ENCODE data around the gene ARMC7. TPM values are rescaled to one million over a fixed set of nuclear protein-coding genes. Genes with fewer than 3 reads are reported as not detected.

ARMC7 gene
- total and polyA plus RNA-seq, 8 donors = 2.2 to 26.8 (median 11.4) TPM

GRCh38 chr17:75174996-75175395, 65.2 kb downstream of the ARMC7 start:
- Histone ChIP-seq H3K27me3 (no peaks in the 10 kb centered on the region), H3K27ac (no peak overlapping the region), H3K9me3 (no peaks in the 10 kb centered on the region), H3K36me3 (peaks cover 51 to 99% (median 95%) of the 10 kb centered on the region in 4 donors), H3K4me1 (peaks cover 5 to 70% (median 26%) of the 10 kb centered on the region in 4 donors), H3K4me3 (no peak overlapping the region)
- DNase-seq = no peak
- intact Hi-C loops (cut with DNase I; ENCODE audit: low total_unique reads) = loop anchor here (10.0 kb wide), 1 partner anchor 60 kb away; no protein-coding TSS in a partner anchor
- no peak for TF ChIP-seq POLR2A (IDR thresholded peaks at IDR 0.05)
- TF ChIP-seq CTCF (IDR thresholded peaks at IDR 0.05) = no peak
- TF ChIP-seq EP300 (IDR thresholded peaks at IDR 0.05) = no peak
- no peak for TF ChIP-seq POLR2AphosphoS5 (IDR thresholded peaks at IDR 0.05)
- whole genome bisulfite sequencing, 5 donors = 92 to 96% (median 95%) methylated on average over 11 of the region's 11 CpGs

- H3K27ac ChIP-seq = no peak overlapping the region
- TF ChIP-seq EP300 (IDR thresholded peaks at IDR 0.05) (no peak), POLR2AphosphoS5 (IDR thresholded peaks at IDR 0.05) (no peak), CTCF (IDR thresholded peaks at IDR 0.05) (no peak), POLR2A (IDR thresholded peaks at IDR 0.05) (no peak)
- no peaks in the 10 kb centered on the region for H3K9me3 ChIP-seq
- peaks cover 58 to 90% (median 83%) of the 10 kb centered on the region in 4 donors for H3K36me3 ChIP-seq
- intact Hi-C loops (cut with DNase I; ENCODE audit: low total_unique reads) = loop anchor here (10.0 kb wide), 1 partner anchor 62 kb away; no protein-coding TSS in a partner anchor
- H3K4me3 ChIP-seq = no peak overlapping the region
- DNase-seq = no peak
- no peaks in the 10 kb centered on the region for H3K27me3 ChIP-seq
- peaks cover 15 to 73% (median 29%) of the 10 kb centered on the region in 4 donors for H3K4me1 ChIP-seq
- 84 to 91% (median 86%) methylated on average over 5 of the region's 5 CpGs for WGBS, 5 donors
Measured at GRCh38 chr17:75176625-75177024, 66.9 kb downstream of the ARMC7 start.

GRCh38 chr17:75178453-75178852, 68.7 kb downstream of the ARMC7 start:
- TF ChIP-seq EP300 (IDR thresholded peaks at IDR 0.05) = no peak
- no peak for TF ChIP-seq POLR2A (IDR thresholded peaks at IDR 0.05)
- no peak for TF ChIP-seq CTCF (IDR thresholded peaks at IDR 0.05)
- no peak for TF ChIP-seq POLR2AphosphoS5 (IDR thresholded peaks at IDR 0.05)
- Histone ChIP-seq H3K27me3 (no peaks in the 10 kb centered on the region), H3K4me3 (no peak overlapping the region), H3K27ac (no peak overlapping the region), H3K4me1 (peaks cover 17 to 64% (median 29%) of the 10 kb centered on the region in 4 donors), H3K36me3 (peaks cover 48 to 71% (median 67%) of the 10 kb centered on the region in 4 donors), H3K9me3 (no peaks in the 10 kb centered on the region)
- no peak for DNase-seq
- WGBS, 5 donors = 73 to 96% (median 92%) methylated on average over 6 of the region's 6 CpGs
- intact Hi-C loops (cut with DNase I; ENCODE audit: low total_unique reads) = loop anchor here (2.0 to 10.0 kb wide), 2 partner anchors 30 to 64 kb away; no protein-coding TSS in a partner anchor

Small RNA genes within 50 kb of the gene (small RNA-seq; reads per million reads assigned to genes)
- 0 reads per million in 4 donors for gene AC111186.1
- gene RF00019 = 0 reads per million in 4 donors

Other genes starting within 250 kb of the ARMC7 start
- gene FDXR, start 237.0 kb upstream of the ARMC7 start, total RNA-seq = 10 to 100 TPM in 3 of 5 donors, 1 to 10 TPM in 1, under 1 TPM in 1; 0.58 to 94.1 (median 15.4) TPM
- 10 to 100 TPM in 2 of 3 donors, 1 to 10 TPM in 1; 8.6 to 21.1 (median 12.5) TPM for gene FDXR, start 237.0 kb upstream of the ARMC7 start, polyA plus RNA-seq
- gene FADS6, start 216.3 kb upstream of the ARMC7 start, total RNA-seq = 1 to 10 TPM in 1 of 5 donors, not detected in 4; 1.8 TPM
- gene FADS6, start 216.3 kb upstream of the ARMC7 start, polyA plus RNA-seq = under 1 TPM in 1 of 3 donors, not detected in 2; 0.50 TPM
- under 1 TPM in 1 of 5 donors, not detected in 4; 0.18 TPM for gene USH1G, start 186.7 kb upstream of the ARMC7 start, total RNA-seq
- gene USH1G, start 186.7 kb upstream of the ARMC7 start, polyA plus RNA-seq = 1 to 10 TPM in 1 of 3 donors, not detected in 2; 1.0 TPM
- gene OTOP2, start 185.7 kb upstream of the ARMC7 start, total RNA-seq = 1 to 10 TPM in 1 of 5 donors, not detected in 4; 3.2 TPM
- under 1 TPM in 1 of 3 donors, not detected in 2; 0.15 TPM for gene OTOP2, start 185.7 kb upstream of the ARMC7 start, polyA plus RNA-seq
- gene OTOP3, start 174.1 kb upstream of the ARMC7 start, total RNA-seq = under 1 TPM in 1 of 5 donors, not detected in 4; 0.18 TPM
- 1 to 10 TPM in 1 of 3 donors, not detected in 2; 2.6 TPM for gene OTOP3, start 174.1 kb upstream of the ARMC7 start, polyA plus RNA-seq
- 100 to 1,000 TPM in 2 of 5 donors, 10 to 100 TPM in 3; 36.5 to 304 (median 94.5) TPM for gene HID1, start 137.2 kb upstream of the ARMC7 start, total RNA-seq
- 10 to 100 TPM; 52.7 to 85.2 (median 69.5) TPM for gene HID1, start 137.2 kb upstream of the ARMC7 start, polyA plus RNA-seq
- gene CDR2L, start 122.3 kb upstream of the ARMC7 start, total RNA-seq = 10 to 100 TPM in 4 of 5 donors, 1 to 10 TPM in 1; 4.8 to 78.8 (median 11.7) TPM
- gene CDR2L, start 122.3 kb upstream of the ARMC7 start, polyA plus RNA-seq = 10 to 100 TPM in 1 of 3 donors, 1 to 10 TPM in 2; 4.4 to 18.9 (median 6.1) TPM
- gene MRPL58, start 97.3 kb upstream of the ARMC7 start, total RNA-seq = 10 to 100 TPM in 4 of 5 donors, 1 to 10 TPM in 1; 6.7 to 69.0 (median 29.2) TPM
- 10 to 100 TPM; 42.1 to 57.1 (median 48.7) TPM for gene MRPL58, start 97.3 kb upstream of the ARMC7 start, polyA plus RNA-seq
- 100 to 1,000 TPM in 4 of 5 donors, 10 to 100 TPM in 1; 77.0 to 307 (median 205) TPM for gene ATP5PD, start 63.0 kb upstream of the ARMC7 start, total RNA-seq
- gene ATP5PD, start 63.0 kb upstream of the ARMC7 start, polyA plus RNA-seq = 100 to 1,000 TPM; 474 to 681 (median 546) TPM
- gene KCTD2, start 62.7 kb upstream of the ARMC7 start, total RNA-seq = 10 to 100 TPM in 4 of 5 donors, 1 to 10 TPM in 1; 9.9 to 25.8 (median 12.5) TPM
- gene KCTD2, start 62.7 kb upstream of the ARMC7 start, polyA plus RNA-seq = 10 to 100 TPM; 10.6 to 13.1 (median 11.2) TPM
- 100 to 1,000 TPM in 1 of 5 donors, 10 to 100 TPM in 4; 30.3 to 132 (median 57.1) TPM for gene SLC16A5, start 22.0 kb upstream of the ARMC7 start, total RNA-seq
- gene SLC16A5, start 22.0 kb upstream of the ARMC7 start, polyA plus RNA-seq = 1 to 10 TPM; 6.8 to 9.0 (median 7.9) TPM
- gene NT5C, start 21.8 kb downstream of the ARMC7 start, total RNA-seq = 100 to 1,000 TPM in 3 of 5 donors, 10 to 100 TPM in 2; 24.1 to 472 (median 150) TPM
- gene NT5C, start 21.8 kb downstream of the ARMC7 start, polyA plus RNA-seq = 100 to 1,000 TPM in 2 of 3 donors, 10 to 100 TPM in 1; 60.5 to 120 (median 117) TPM
- gene JPT1, start 44.5 kb downstream of the ARMC7 start, total RNA-seq = 100 to 1,000 TPM in 1 of 5 donors, 10 to 100 TPM in 3, 1 to 10 TPM in 1; 8.0 to 217 (median 61.9) TPM
- gene JPT1, start 44.5 kb downstream of the ARMC7 start, polyA plus RNA-seq = 100 to 1,000 TPM; 133 to 405 (median 227) TPM
- 10 to 100 TPM; 10.7 to 88.1 (median 53.6) TPM for gene SUMO2, start 73.0 kb downstream of the ARMC7 start, total RNA-seq
- 100 to 1,000 TPM in 2 of 3 donors, 10 to 100 TPM in 1; 66.0 to 141 (median 130) TPM for gene SUMO2, start 73.0 kb downstream of the ARMC7 start, polyA plus RNA-seq
- gene NUP85, start 95.7 kb downstream of the ARMC7 start, total RNA-seq = 100 to 1,000 TPM in 1 of 5 donors, 10 to 100 TPM in 4; 20.3 to 220 (median 29.2) TPM
- 10 to 100 TPM; 21.5 to 52.1 (median 37.3) TPM for gene NUP85, start 95.7 kb downstream of the ARMC7 start, polyA plus RNA-seq
- 10 to 100 TPM in 4 of 5 donors, 1 to 10 TPM in 1; 9.5 to 94.5 (median 58.5) TPM for gene GGA3, start 151.6 kb downstream of the ARMC7 start, total RNA-seq
- gene GGA3, start 151.6 kb downstream of the ARMC7 start, polyA plus RNA-seq = 10 to 100 TPM; 10.2 to 18.3 (median 11.8) TPM
- 100 to 1,000 TPM in 1 of 5 donors, 10 to 100 TPM in 3, 1 to 10 TPM in 1; 6.7 to 136 (median 37.9) TPM for gene MRPS7, start 151.9 kb downstream of the ARMC7 start, total RNA-seq
- gene MRPS7, start 151.9 kb downstream of the ARMC7 start, polyA plus RNA-seq = 10 to 100 TPM; 53.3 to 69.4 (median 69.0) TPM
- 10 to 100 TPM in 2 of 5 donors, 1 to 10 TPM in 3; 3.5 to 12.5 (median 7.7) TPM for gene MIF4GD, start 161.3 kb downstream of the ARMC7 start, total RNA-seq
- gene MIF4GD, start 161.3 kb downstream of the ARMC7 start, polyA plus RNA-seq = 10 to 100 TPM; 12.2 to 14.7 (median 12.9) TPM
- 10 to 100 TPM in 2 of 5 donors, 1 to 10 TPM in 3; 2.3 to 40.6 (median 6.4) TPM for gene SLC25A19, start 179.5 kb downstream of the ARMC7 start, total RNA-seq
- gene SLC25A19, start 179.5 kb downstream of the ARMC7 start, polyA plus RNA-seq = 10 to 100 TPM in 2 of 3 donors, 1 to 10 TPM in 1; 8.1 to 16.5 (median 11.7) TPM